ENCODE data around the gene GPR12. TPM values are rescaled to one million over a fixed set of nuclear protein-coding genes. Genes with fewer than 3 reads are reported as not detected.
A peak's percentile ranks its signal among the peaks of the same experiment; 100 is the strongest.
"Not testable (repeated sequence)": the region's sequence is repeated elsewhere in the genome, so short reads cannot be mapped to it uniquely, and the experiment has no call there.

GPR12 gene
- polyA plus RNA-seq, 3 donors: 0.03 to 0.04 TPM; not detected in 1

GRCh38 chr13:26749905-26750304 is 10.7 kb downstream of the GPR12 start:
- no peak for DNase-seq

- DNase-seq: no peak
Observed at GRCh38 chr13:26749285-26749684, 11.3 kb downstream of the GPR12 start.

GRCh38 chr13:26747706-26748105 is 12.9 kb downstream of the GPR12 start:
- no peak for DNase-seq

GRCh38 chr13:26743971-26744370 is 16.6 kb downstream of the GPR12 start:
- DNase-seq: no peak

GRCh38 chr13:26742691-26743358 is 17.8 kb downstream of the GPR12 start:
- DNase-seq: no peak

GRCh38 chr13:26735677-26736076 is 24.9 kb downstream of the GPR12 start:
- no peak for DNase-seq

- DNase-seq: no peak
Observed at GRCh38 chr13:26727633-26728032, 33.0 kb downstream of the GPR12 start.

- DNase-seq: no peak
Observed at GRCh38 chr13:26727122-26727521, 33.5 kb downstream of the GPR12 start.

GRCh38 chr13:26726684-26727083 is 33.9 kb downstream of the GPR12 start:
- DNase-seq: no peak

- not testable (repeated sequence) for DNase-seq
Observed at GRCh38 chr13:26723620-26724019, 37.0 kb downstream of the GPR12 start.

GRCh38 chr13:26722321-26722720 is 38.3 kb downstream of the GPR12 start:
- no peak for DNase-seq

- DNase-seq: no peak
Observed at GRCh38 chr13:26721251-26722121, 39.1 kb downstream of the GPR12 start.

- DNase-seq: no peak
Observed at GRCh38 chr13:26719356-26719945, 41.1 kb downstream of the GPR12 start.

- DNase-seq: no peak
Observed at GRCh38 chr13:26718872-26719271, 41.7 kb downstream of the GPR12 start.

GRCh38 chr13:26718146-26718545 is 42.4 kb downstream of the GPR12 start:
- no peak for DNase-seq

- no peak for DNase-seq
Observed at GRCh38 chr13:26716984-26717383, 43.6 kb downstream of the GPR12 start.

- no peak for DNase-seq
Observed at GRCh38 chr13:26713341-26713740, 47.2 kb downstream of the GPR12 start.

- no peak for DNase-seq
Observed at GRCh38 chr13:26711211-26711610, 49.4 kb downstream of the GPR12 start.

GRCh38 chr13:26710166-26710565 is 50.4 kb downstream of the GPR12 start:
- DNase-seq: peak; percentile 16

- DNase-seq: no peak
Observed at GRCh38 chr13:26709461-26709860, 51.1 kb downstream of the GPR12 start.

GRCh38 chr13:26708007-26708297 is 52.6 kb downstream of the GPR12 start:
- no peak for DNase-seq

GRCh38 chr13:26707122-26708006 is 53.2 kb downstream of the GPR12 start:
- DNase-seq: peak; percentile 29

Data from renal pelvis (tissue), 4 donors.